ENCODE results near the gene ATXN7L2. TPM values are rescaled to one million over a fixed set of nuclear protein-coding genes. Genes with fewer than 3 reads are reported as not detected.

ATXN7L2 gene, protein sequence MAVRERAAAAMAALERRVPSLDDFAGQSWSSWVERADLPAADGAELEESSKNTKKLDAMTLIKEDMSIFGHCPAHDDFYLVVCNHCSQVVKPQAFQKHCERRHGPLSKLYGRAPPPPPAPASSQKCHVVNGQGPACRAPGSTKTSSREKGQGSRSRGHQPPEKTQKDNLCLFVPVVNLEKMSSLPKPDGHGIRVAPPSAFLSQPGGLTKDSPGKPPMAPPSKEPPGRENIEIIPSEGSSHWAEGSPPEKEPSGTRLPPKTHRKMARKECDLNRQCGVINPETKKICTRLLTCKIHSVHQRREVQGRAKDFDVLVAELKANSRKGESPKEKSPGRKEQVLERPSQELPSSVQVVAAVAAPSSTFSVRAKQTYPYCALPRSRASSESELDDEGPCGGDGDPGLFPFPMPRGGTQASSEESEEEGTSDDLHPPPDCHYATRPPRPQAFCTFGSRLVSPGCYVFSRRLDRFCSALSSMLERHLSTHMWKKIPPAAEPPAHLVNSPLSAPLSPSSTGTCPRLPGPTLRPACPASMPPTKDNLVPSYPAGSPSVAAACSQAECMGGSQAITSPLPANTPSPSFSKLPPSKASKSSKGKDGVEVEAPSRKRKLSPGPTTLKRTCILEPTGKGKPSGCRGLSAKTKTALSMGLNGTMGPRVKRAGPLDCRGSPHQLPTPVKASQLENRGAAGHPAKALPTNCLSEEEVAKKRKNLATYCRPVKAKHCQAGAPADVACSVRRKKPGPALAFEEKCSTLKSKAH
- 1.8 TPM in 1 of 2 replicates, not detected in the other for polyA plus RNA-seq

GRCh38 chr1:109483672-109484518, at the start of gene ATXN7L2:
TSS of gene ATXN7L2 (plus strand) at chr1:109483905. CDS start at chr1:109483954, 49 bp downstream.

DNA sequence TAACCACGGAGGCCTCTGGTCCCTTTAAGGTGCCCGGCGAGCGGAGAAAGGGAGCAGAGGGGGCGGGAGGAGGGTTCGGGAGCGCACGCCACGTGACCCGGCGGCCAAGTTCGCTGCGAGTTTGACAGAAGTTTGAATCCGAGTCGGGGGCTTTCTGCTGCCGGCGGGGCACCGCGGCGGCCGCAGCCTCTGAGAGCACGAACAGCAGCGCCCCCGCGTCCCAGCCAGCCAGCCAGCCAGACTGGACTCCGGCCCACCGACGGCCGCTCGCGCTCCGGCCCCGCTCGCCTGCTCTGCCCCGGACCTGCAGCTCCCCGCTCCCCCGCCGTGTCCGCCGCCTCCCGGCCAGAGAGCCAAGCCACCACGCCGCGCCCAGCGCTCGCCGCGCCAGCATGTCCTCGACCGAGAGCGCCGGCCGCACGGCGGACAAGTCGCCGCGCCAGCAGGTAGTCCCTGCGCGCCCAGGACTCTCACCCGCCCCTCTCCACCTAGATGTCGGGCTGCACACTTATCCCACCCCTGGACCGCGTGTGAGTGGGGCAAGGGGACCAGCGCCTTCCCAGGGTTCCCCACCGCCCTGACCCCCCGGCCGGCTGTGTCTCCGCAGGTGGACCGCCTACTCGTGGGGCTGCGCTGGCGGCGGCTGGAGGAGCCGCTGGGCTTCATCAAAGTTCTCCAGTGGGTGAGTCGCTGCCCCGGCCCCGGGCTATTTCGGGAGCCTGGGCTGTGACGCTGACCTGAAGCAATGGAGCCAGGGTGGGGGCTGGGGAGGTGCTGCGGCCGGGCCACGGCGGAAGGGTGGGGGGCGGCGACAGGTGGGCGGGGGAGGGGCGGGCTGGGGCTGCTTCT, 17.0 kb upstream of the ATXN7L2 start, which contains the start of gene SYPL2:
Gene SYPL2 (plus strand): TSS at position 95 of the 849 bp plus-strand sequence. CDS start 298 bp downstream, at position 393.

GRCh38 chr1:109493805-109494539, 10.3 kb downstream of the ATXN7L2 start, which contains the start of gene CYB561D1:
TSS of gene CYB561D1 (plus strand) at chr1:109494094. CDS start at chr1:109494140, 46 bp downstream.

DNA sequence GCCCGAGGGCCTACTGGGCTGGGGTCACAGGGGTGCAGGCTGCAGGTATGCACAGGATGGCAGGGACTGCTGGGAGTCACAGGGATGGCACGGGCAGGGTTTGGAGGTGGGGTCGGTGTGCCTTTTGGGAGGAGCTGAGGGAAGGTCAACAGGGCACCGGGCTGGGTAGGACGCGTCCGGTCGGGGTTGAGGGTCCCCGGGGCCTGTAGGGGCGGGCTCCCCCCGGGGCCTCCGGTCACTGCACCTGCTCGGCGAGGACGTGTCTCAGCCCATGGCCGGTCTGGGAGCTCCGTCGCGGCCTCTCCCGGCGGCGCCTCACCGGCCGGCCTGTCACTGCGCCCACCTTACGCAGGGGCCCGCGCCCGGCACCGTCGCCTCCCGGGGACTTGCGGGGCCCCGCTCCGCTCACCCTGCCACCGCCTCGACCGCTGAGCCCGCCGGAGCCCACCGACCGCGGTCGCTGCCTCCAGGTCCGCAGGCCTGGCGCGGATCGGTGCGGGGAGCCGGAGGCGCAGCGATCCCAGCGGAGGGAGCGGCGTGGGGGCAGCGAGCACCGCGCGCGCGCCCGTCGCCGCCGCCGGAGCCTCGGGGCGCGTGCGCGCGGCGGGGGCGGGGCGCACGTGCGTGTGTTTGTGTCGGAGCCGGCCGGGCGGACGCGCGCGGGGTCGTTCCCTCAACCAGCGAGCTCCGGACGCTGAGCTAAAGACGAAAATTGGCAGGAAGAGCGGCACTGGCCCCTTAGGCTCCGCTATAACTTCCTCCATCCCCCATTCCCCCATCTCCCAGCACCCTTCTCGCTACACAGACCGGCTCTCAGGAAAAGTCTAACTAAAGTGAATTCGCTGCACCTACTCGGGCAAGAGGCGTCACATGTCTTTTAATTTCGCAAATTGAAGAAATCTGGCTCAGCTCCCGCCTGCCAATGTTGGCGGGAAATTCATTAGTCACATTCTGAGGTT, 25.8 kb downstream of the ATXN7L2 start, which contains the start of gene AMIGO1:
Gene AMIGO1 (minus strand): TSS at position 552 of the 959 bp plus-strand sequence. CDS start 815 bp downstream, outside the sequence.

GRCh38 chr1:109539676-109540075, 56.0 kb downstream of the ATXN7L2 start, which contains the start of gene GPR61:
TSS of gene GPR61 (plus strand) at chr1:109539872. CDS start at chr1:109543023, 3,151 bp downstream.

Other genes with a start within 250 kb of the ATXN7L2 start
- gene CELSR2, start 234.4 kb upstream of the ATXN7L2 start, polyA plus RNA-seq = 4.2 and 6.6 TPM in 2 replicates
- gene PSRC1, start 200.8 kb upstream of the ATXN7L2 start, polyA plus RNA-seq = 4.5 TPM in 1 of 2 replicates, not detected in the other
- gene MYBPHL, start 176.9 kb upstream of the ATXN7L2 start, polyA plus RNA-seq = 1.1 TPM in 1 of 2 replicates, not detected in the other
- 7.4 and 14.4 TPM in 2 replicates for gene SORT1, start 86.0 kb upstream of the ATXN7L2 start, polyA plus RNA-seq
- gene PSMA5, start 57.5 kb upstream of the ATXN7L2 start, polyA plus RNA-seq = 103 and 114 TPM in 2 replicates
- not detected in 2 replicates for gene SYPL2, start 17.4 kb upstream of the ATXN7L2 start, polyA plus RNA-seq
- gene CYB561D1, start 10.2 kb downstream of the ATXN7L2 start, polyA plus RNA-seq = 1.6 and 4.2 TPM in 2 replicates
- gene AMIGO1, start 25.8 kb downstream of the ATXN7L2 start, polyA plus RNA-seq = 36.7 and 50.3 TPM in 2 replicates
- 14.8 and 15.2 TPM in 2 replicates for gene GPR61, start 56.0 kb downstream of the ATXN7L2 start, polyA plus RNA-seq
- gene GNAI3, start 64.7 kb downstream of the ATXN7L2 start, polyA plus RNA-seq = 2.2 and 3.8 TPM in 2 replicates
- gene GNAT2, start 135.7 kb downstream of the ATXN7L2 start, polyA plus RNA-seq = not detected in 2 replicates
- gene AMPD2, start 135.9 kb downstream of the ATXN7L2 start, polyA plus RNA-seq = 22.1 and 37.9 TPM in 2 replicates
- gene GSTM4, start 172.2 kb downstream of the ATXN7L2 start, polyA plus RNA-seq = 30.7 and 36.0 TPM in 2 replicates
- 87.9 and 100 TPM in 2 replicates for gene GSTM2, start 184.2 kb downstream of the ATXN7L2 start, polyA plus RNA-seq
- 17.9 and 26.0 TPM in 2 replicates for gene GSTM1, start 203.9 kb downstream of the ATXN7L2 start, polyA plus RNA-seq
- gene GSTM5, start 228.3 kb downstream of the ATXN7L2 start, polyA plus RNA-seq = 13.3 and 30.1 TPM in 2 replicates

Data from Purkinje cell (primary cell).